ENCODE measurements around the gene TMEM132D.

DNA sequence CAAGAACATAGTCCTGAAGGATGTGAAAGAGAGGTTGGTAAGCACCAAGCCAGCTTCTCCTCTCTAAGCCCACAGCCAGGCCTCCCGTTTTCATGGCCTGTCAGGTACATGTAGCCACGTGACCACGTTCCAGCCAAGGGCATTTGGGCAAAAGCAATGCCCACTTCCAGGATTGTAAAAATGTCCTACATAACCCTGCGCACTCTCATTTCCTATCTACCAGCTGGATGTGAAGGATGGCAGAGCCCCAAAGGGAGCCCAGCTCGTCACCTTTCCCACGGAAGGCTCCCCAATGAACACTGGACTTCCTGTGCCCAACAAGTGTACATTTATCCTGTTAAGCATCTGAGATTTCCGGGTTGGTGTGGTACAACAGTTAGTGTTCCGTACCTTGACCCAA lies 231.7 kb downstream of the TMEM132D start:
- TF ChIP-seq EZH2 (IDR thresholded peaks at IDR 0.05; ENCODE audit: insufficient read depth, poor library complexity, severe bottlenecking) (no peak), EZH2phosphoT487 (IDR thresholded peaks at IDR 0.05; ENCODE audit: insufficient read depth, low read depth) (no peak)

All from GM23248 (cell line).